GM12875 (cell line): Measurements from ENCODE around the gene ZBED3.

Experiments
- H3K4me3 ChIP-seq: one replicate; pipeline ENCODE4 v1.5.1; 2011; ENCODE audit warnings: low read depth, low read length, control low read depth
- CTCF ChIP-seq: IDR thresholded peaks from 2 replicates; pipeline ENCODE4 v1.5.1; 2011; ENCODE audit warnings: low read depth, mild to moderate bottlenecking, control low read depth, inconsistent platforms, low read length, moderate library complexity, borderline replicate concordance; ENCODE audit not compliant: insufficient read depth

ZBED3 gene

GRCh38 chr5:77030097-77031071 lies 56.7 kb downstream of the ZBED3 start, which contains the start of gene AGGF1:
Gene AGGF1 (plus strand): TSS chr5:77030404. CDS start chr5:77030767, 363 bp downstream.
- TF ChIP-seq CTCF = no peak
- peak within 1 kb of the TSS; percentile 98 for H3K4me3 ChIP-seq

GRCh38 chr5:77029376-77029885 lies 57.7 kb downstream of the ZBED3 start:
- H3K4me3 ChIP-seq = no peak overlapping the region
- no peak for TF ChIP-seq CTCF

GRCh38 chr5:77028631-77029375 lies 58.3 kb downstream of the ZBED3 start:
- TF ChIP-seq CTCF = no peak
- H3K4me3 ChIP-seq = no peak overlapping the region

GRCh38 chr5:77024490-77024889 lies 62.6 kb downstream of the ZBED3 start:
- no peak overlapping the region for H3K4me3 ChIP-seq
- TF ChIP-seq CTCF = no peak

GRCh38 chr5:77022511-77023417 lies 64.3 kb downstream of the ZBED3 start:
- TF ChIP-seq CTCF = no peak
- no peak overlapping the region for H3K4me3 ChIP-seq
